ENCODE results near the gene SERPINB3.
"Not testable (repeated sequence)": the region's sequence is repeated elsewhere in the genome, so short reads cannot be mapped to it uniquely, and the experiment has no call there.

The SERPINB3 gene

DNA sequence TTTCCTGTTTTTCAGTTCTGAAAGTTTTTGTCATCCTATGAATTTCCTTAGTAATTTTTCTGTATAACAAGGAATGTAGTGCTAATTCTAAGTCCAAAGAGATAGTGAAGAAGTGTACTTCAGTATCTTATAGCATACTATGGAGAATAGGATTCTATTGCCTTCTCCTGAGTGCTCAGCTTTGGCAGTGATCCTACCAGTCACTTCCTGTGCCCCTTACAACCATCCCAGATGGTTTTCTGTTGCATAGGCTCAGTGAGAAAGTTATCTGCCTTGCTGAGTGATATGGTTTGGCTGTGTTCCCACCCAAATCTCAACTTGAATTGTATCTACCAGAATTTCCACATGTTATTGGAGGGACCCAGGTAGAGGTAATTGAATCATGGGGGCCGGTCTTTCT, 17.0 kb downstream of the SERPINB3 start:
- DNase-seq = not testable (repeated sequence)

DNA sequence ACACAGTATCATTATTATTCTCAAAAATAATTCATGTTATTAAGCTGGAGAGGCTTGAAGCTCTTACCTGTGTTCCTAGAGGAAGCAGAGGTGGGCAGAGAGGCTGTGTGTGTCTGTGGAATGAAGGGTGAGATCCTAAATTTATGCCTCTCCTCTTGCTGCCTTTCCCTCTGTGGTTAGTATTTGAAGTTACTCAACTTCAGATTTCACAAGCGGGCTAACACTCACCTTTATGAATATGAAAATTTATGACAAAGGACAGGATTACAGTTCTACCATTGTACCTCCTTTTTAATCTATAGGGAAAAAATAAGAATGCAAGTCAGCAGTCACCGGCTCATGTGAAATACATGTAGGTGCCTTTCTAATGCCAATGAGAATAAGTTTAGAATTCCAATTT, 17.6 kb downstream of the SERPINB3 start, which contains the start of gene SERPINB4:
Gene SERPINB4 (minus strand): TSS at position 115 of the 400 bp plus-strand sequence. CDS start 679 bp downstream, outside the sequence.
- not testable (repeated sequence) for DNase-seq

GRCh38 chr18:63642668-63643356, 18.9 kb downstream of the SERPINB3 start:
- not testable (repeated sequence) for DNase-seq

- DNase-seq = not testable (repeated sequence)
Measured at GRCh38 chr18:63641157-63641680, 20.5 kb downstream of the SERPINB3 start.

DNA sequence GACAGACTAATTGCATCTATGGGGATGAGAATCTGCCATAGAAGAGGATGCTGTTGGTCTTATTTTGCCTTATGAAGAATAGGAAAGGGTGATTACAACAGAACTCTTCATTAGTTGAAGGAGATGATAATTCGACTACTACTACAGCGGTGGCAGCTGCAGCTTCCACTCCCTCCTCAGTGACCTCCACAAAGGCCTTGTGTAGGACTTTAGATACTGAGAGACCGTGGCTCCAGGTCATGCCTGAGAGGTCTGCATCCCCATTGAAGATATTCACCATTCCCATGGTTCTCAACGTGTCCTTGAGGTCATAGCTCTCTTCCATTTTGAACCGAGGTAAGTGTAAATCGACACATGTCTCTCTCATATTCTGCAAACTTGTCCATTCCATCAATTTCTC, 24.0 kb downstream of the SERPINB3 start:
- no peak for DNase-seq

- no peak for DNase-seq
Measured at GRCh38 chr18:63627819-63628218, 33.9 kb downstream of the SERPINB3 start.

GRCh38 chr18:63626431-63626830, 35.3 kb downstream of the SERPINB3 start:
- DNase-seq = no peak

- no peak for DNase-seq
Measured at GRCh38 chr18:63624863-63625262, 36.8 kb downstream of the SERPINB3 start.

- no peak for DNase-seq
Measured at GRCh38 chr18:63619661-63620060, 42.0 kb downstream of the SERPINB3 start.

- no peak for DNase-seq
Measured at GRCh38 chr18:63617915-63618234, 43.8 kb downstream of the SERPINB3 start.

- no peak for DNase-seq
Measured at GRCh38 chr18:63617049-63617914, 44.4 kb downstream of the SERPINB3 start.

GRCh38 chr18:63613420-63613819, 48.3 kb downstream of the SERPINB3 start:
- DNase-seq = no peak

GRCh38 chr18:63606526-63606925, 55.2 kb downstream of the SERPINB3 start:
- no peak for DNase-seq
